ENCODE measurements around the gene FMN1. TPM values are rescaled to one million over a fixed set of nuclear protein-coding genes. Genes with fewer than 3 reads are reported as not detected.

The FMN1 gene
- total and polyA plus RNA-seq, 11 donors = 0.61 to 10.6 (median 3.6) TPM

GRCh38 chr15:33026614-33027013 lies 167.9 kb downstream of the FMN1 start:
- no peaks in the 10 kb centered on the region for H3K27me3 ChIP-seq
- H3K9me3 ChIP-seq = no peaks in the 10 kb centered on the region
- peaks cover 0 to 53% (median 9%) of the 10 kb centered on the region in 12 donors for H3K4me1 ChIP-seq
- peak; percentile 16 to 69 (median 35) for ATAC-seq
- H3K4me3 ChIP-seq = no peak overlapping the region
- peak in 1 of 5 donors; percentile 36 for DNase-seq
- intact Hi-C loops (cut with DNase I) = loop anchor here in 3 of 10 donors (10.0 kb wide), 2 partner anchors 68 to 108 kb away; no protein-coding TSS in a partner anchor
- H3K36me3 ChIP-seq = no peaks in the 10 kb centered on the region
- TF ChIP-seq CTCF (IDR thresholded peaks at IDR 0.05) = no peak
- WGBS, 4 donors = 7 to 19% (median 15%) methylated on average over 2 of the region's 2 CpGs
- peak overlapping the region in 4 of 12 donors; percentile 28 to 53 (median 43) for H3K27ac ChIP-seq

GRCh38 chr15:33022629-33023028 lies 171.9 kb downstream of the FMN1 start:
- WGBS, 4 donors = 38 to 44% (median 39%) methylated on average over 2 of the region's 2 CpGs
- ATAC-seq (peak; percentile 91 to 98 (median 98)), DNase-seq (peak; percentile 75 to 87 (median 79))
- Histone ChIP-seq H3K4me3 (no peak overlapping the region), H3K36me3 (no peaks in the 10 kb centered on the region), H3K9me3 (no peaks in the 10 kb centered on the region), H3K27me3 (no peaks in the 10 kb centered on the region), H3K4me1 (peaks cover 0 to 36% (median 9%) of the 10 kb centered on the region in 12 donors), H3K27ac (peak overlapping the region in 11 of 12 donors; percentile 50 to 80 (median 63))
- TF ChIP-seq POLR2A (IDR thresholded peaks at IDR 0.05) (no peak), CTCF (IDR thresholded peaks at IDR 0.05) (no peak)
- intact Hi-C loops (cut with DNase I) = loop anchor here in 9 of 10 donors (1.0 to 10.0 kb wide), 7 partner anchors 50 to 112 kb away; no protein-coding TSS in a partner anchor

GRCh38 chr15:33021806-33022389 lies 172.6 kb downstream of the FMN1 start:
- peaks cover 0 to 30% (median 9%) of the 10 kb centered on the region in 12 donors for H3K4me1 ChIP-seq
- no peak overlapping the region for H3K4me3 ChIP-seq
- H3K36me3 ChIP-seq = no peaks in the 10 kb centered on the region
- WGBS, 4 donors = 21 to 30% (median 24%) methylated on average over 4 of the region's 4 CpGs
- no peaks in the 10 kb centered on the region for H3K9me3 ChIP-seq
- H3K27me3 ChIP-seq = no peaks in the 10 kb centered on the region
- TF ChIP-seq CTCF (IDR thresholded peaks at IDR 0.05) (peak; percentile 38 to 70 (median 56)), POLR2A (IDR thresholded peaks at IDR 0.05) (no peak)
- intact Hi-C loops (cut with DNase I) = loop anchor here in 9 of 10 donors (1.0 to 10.0 kb wide), 7 partner anchors 50 to 113 kb away; no protein-coding TSS in a partner anchor
- DNase-seq (no peak), ATAC-seq (peak; percentile 50 to 84 (median 69))
- H3K27ac ChIP-seq = peak overlapping the region in 11 of 12 donors; percentile 50 to 80 (median 63)

GRCh38 chr15:33019354-33019981 lies 175.0 kb downstream of the FMN1 start:
- Histone ChIP-seq H3K27me3 (no peaks in the 10 kb centered on the region), H3K4me1 (peaks cover 0 to 17% (median 9%) of the 10 kb centered on the region in 12 donors), H3K36me3 (no peaks in the 10 kb centered on the region), H3K4me3 (no peak overlapping the region), H3K9me3 (no peaks in the 10 kb centered on the region), H3K27ac (no peak overlapping the region)
- no peak for ATAC-seq
- TF ChIP-seq CTCF (IDR thresholded peaks at IDR 0.05) = no peak
- no peak for TF ChIP-seq POLR2A (IDR thresholded peaks at IDR 0.05)
- no peak for DNase-seq
- 91 to 100% (median 95%) methylated on average over 2 to 43 of the region's 43 CpGs for WGBS, 4 donors
- intact Hi-C loops (cut with DNase I) = loop anchor here in 1 of 10 donors (10.0 kb wide), 1 partner anchor 65 kb away; no protein-coding TSS in a partner anchor
